GM19193 (cell line): ENCODE data around the gene NFIB.

ENCODE experiments used
- POLR2A ChIP-seq: IDR thresholded peaks from 4 replicates; pipeline ENCODE4 v1.6.1; 2011; ENCODE audit not compliant: insufficient read depth, insufficient read length; ENCODE audit errors: extremely low read depth

Gene NFIB

DNA sequence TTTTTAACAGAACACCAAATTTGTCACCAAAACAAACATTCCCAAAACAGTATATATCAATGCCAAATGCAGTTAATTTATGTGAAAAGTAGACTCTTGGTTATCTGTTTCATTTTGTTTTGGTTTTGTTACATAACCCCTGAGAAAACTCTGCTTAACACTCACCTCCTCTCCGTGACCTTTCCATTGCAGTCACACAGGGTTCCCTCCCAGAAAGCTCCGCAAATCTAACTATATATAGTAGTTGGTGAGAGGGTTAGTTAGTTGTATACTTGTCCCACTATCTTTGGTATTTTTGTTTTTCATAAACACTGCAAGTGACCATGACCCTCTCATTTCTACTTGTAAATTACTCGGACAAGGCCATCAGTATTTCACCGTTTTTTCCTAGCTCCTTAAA lies 25.5 kb downstream of the NFIB start:
- TF ChIP-seq POLR2A = no peak

DNA sequence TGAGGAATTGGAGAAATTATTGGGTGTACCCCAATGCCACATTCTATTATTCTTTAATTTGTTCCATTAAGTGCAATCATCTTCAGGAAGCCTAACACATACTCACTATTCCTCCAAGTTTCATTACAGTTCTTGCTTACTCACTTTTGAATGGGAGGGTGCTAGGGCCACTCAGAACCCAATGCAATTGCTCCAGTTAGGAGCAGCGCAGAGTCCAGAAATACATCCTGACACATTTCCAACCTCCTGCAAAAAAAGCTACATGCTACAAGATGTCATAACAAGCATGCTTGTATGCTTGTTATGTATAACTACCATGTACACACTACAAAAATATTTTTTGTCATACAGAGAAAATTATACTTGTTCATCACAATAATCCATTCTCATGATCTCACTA lies 27.8 kb downstream of the NFIB start:
- TF ChIP-seq POLR2A = no peak

DNA sequence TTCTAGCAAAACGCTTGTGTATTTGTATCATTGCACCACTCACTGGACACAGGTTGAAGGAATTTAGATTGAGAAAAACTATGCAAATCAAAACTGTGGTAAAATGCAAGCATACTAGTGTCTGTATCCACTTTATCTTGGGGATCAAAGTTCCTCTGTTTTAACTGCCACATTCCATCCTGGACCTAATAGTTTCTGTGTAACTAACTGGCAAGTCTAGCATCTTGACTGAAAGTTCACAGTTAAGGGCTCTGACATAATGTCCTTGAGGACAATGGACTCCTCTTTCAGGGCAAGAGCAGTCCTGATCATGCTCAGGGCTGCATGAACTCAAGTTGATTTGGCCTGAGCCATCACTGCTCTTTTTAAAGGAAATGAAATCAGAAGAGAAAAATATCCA lies 30.7 kb downstream of the NFIB start:
- TF ChIP-seq POLR2A = no peak

DNA sequence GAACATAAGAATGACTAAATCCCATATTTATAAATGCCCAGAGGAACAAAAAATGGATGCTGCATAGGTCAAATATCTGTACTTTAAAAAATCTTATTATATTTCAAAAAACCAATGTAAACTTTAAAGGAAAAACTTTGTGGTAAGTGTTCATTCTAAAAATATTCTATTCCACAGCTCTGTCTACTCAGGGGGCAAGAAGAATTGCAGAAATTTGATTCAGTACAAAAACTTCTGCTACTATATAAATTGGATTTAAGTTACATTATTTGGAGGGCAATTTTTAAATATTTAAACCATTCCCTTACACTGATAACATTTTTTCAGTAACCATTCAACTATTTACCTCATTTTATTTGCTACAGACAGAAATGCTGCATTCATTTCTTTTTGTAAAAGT lies 32.1 kb downstream of the NFIB start:
- no peak for TF ChIP-seq POLR2A

DNA sequence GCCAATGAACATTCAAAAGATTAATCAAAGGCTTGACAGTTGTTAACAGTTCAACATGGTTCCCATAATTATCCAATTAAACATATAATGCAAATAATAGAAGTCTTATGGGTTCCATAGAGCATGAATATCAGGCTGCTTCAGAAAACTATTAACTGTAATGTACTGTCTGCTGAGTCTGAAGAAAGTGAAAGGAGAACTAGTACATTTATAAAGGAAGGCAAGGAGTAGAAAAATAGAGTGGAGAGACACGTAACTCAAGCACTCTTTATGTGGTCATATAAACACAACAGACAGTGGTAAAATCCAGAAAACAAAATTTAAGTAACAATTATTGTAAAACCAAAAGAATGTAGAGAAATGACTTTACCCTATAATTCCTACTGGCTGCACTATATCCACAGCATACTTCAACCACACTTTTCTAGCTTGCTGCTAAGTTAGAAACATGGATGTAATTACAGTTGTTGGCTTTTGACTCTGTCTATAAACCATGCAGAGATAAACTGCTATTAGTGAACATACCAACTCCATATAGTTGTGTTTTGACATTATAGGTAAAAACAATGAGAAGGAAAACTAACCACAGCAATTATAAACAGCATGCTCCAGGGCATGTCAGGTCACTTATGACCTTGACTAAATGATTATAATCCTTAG lies 32.7 kb downstream of the NFIB start:
- TF ChIP-seq POLR2A = no peak

DNA sequence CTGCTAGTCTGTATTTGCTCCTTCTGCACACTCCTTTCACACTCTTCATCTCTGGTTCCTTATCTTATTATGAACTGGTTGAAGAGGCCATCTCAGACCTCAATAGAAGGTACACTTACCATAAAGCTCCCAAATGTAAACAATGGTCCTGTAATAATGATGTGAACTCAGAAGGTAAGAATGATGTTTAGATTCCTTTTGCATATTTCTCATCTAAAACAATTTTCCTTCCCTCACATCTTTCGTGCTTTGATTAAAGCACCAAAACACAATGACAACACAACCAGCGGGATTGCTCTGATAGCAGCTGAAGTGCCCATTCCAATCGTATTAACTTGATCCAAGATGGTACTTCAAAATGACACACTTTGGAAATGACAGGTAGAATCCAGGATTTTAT lies 34.3 kb downstream of the NFIB start:
- no peak for TF ChIP-seq POLR2A

DNA sequence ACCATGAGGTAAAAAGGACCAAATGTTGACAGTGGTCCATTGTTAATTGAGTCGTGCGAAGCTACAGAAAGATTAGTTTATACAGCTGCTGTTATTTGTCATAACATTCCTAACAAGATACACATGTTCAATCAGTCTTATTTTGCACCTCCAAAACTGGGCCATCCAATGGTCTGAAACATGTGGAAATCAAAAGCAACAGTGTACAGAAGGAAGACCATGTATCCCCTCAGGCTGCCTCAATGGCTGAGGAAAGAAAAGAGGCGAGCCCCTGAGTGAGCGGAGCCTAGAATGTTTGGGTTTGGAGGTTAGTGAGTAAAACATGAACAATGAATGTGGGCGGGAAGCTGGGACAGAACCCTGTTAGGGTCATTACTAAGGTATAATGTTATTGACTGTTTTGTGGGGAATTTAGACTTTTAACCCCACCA lies 35.6 kb downstream of the NFIB start:
- no peak for TF ChIP-seq POLR2A

DNA sequence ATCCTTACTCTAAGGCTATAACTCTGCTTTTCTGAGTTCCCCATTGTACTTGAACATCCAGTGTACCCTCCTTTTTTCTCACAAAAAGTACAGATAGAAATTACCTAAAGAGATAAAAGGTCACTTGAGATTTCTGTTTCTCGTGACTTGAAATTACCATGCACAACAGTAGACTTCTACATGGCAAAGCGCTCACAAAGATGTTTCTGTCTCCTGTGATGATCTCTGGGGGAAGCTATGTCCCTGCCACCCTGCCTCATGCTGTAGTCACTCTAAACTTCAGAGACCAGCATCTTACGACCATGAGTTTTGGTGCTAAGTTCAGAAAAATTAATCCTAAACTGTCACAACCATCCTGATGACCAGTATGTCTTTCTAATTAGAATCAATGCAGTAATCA lies 36.2 kb downstream of the NFIB start:
- TF ChIP-seq POLR2A = no peak

DNA sequence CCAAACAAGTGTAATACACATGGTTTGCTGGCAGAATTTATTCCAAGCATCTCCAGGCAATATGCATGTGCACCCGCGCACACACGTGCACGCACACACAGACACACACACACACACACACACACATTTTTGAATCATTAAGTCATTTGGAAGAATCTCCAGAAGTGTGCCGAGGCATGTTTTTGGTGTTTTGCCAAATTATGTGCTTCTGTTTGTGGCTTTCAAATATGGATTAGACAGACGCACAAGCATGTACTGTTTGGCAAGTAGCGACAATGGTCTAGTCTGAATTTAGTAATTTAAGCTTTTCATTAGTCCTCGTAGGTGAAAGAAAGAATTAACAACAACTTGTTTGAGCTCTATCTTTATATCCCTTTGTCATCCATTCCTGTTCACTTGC lies 36.7 kb downstream of the NFIB start:
- TF ChIP-seq POLR2A = no peak

DNA sequence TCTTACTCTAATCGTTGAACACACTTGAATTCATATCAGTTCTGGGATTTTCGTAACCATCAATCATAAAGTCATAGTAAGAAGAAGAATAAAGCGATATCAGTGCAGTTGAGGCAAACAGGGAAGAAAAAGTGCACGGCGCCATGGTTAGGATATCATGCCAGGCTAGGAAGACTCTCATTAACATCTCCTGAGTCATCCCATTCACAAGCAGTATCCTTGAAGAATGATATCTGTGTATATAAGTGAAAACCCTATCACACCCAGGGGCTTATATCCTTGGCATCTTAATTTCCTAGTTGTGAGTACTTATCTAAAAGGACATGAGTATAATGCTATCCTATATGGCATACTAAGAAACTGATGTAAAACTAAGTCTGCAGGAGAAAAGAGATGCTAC lies 38.6 kb downstream of the NFIB start:
- TF ChIP-seq POLR2A = no peak

DNA sequence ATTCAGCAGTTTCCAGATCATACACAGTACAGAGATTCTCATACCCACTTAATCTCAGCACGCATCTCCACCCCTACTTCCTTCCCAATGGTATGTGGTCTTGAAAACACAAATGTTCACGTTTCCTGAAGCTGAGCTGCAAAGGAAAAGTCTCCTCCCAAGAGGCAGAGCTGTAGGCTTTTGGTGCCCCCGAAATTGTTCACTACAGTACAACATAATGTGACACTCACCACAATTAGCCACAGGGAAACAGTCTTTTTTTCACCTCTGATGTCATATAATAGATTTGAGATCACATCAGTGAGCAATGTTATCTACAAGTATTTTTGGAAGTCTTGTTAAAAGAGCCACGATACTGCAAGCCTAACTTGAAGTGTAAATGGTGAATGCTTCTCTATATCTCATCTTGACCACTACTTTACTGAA lies 40.2 kb downstream of the NFIB start:
- no peak for TF ChIP-seq POLR2A

DNA sequence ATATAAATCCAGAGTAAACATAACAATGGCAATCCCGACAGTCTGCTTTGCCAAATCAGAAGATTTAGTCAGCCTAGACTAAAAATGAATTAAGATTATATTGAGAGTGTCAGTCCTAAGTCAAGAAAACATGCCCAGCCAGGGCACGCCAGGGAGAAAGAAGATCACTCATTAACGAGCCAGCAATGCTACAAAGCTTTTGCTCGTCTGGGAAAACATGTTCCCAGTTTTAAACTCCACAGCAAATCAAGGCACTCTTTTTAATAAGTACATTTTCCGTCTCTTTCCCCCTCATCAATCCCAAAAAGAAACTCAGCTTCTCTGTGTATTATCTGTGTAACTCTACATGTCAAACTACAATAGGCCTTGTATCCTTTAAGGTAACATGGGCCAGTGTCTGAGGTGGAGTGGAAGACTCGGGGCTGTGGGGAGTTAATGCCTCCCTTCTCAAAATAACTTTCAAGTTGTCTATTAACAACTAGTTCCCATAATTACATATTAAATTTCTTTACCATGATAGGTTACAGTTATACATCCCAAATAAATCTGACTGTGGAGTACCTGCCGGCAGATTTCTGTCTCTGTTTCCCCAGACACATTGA lies 40.9 kb downstream of the NFIB start:
- no peak for TF ChIP-seq POLR2A

DNA sequence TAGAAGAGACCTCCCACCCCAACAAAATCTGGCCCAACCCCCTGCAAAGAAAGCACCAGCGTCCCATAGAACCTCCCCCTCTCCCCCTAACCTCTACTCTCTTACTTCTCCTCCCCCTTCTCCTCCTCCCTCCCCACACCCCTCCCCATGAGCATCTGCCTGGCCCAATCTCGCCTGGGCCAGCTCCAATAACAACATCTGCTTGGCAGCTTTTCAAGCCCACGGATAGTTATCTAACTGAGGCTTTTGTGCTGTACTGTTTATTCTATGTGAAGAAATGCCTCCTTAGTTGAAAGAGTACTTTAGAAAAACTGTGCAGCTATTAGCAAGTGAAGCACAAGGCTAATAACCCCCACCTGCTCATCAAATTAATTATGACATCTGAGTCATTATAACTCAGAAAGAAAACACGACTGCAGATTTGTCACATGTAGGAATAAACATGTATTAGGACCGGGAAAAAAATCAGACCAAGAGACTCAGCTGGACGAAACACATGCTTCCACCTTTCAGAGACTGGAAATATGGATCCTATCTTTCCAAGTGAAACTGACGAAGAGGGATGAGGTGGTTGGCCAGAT lies 42.8 kb downstream of the NFIB start:
- TF ChIP-seq POLR2A = no peak

DNA sequence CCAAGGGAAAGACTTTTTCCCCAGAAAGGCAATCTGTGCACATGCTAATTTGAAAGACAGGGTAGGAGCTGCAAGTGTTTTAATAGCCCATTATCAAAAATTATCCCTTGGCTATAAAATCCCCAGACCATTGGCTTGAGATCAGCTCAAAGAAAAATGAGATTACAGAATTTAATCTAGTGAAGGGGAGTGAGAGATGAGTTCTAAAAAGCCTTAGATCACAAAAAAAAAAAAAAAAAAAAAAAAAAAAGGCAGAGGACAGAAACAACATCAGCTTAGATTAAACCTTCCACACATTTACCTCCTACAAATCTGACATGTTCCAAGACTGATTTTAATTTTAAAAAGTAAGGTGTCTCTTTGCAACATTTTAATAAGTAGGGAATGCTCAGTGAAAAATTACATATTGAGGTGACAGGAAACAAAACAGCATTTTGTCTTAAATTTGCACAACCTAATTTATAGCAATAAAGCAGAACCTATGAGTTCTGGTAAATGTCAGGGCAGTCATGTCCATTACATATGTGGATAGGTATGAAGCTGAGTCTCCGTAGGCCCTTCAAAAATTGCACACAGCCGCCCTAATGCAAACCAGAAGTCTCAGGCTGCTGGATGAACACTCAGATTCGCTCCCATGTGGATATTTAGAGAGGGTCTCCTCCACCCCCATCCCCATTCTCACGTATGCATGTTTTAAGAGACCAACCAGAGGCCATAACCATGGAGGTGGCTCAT lies 43.4 kb downstream of the NFIB start:
- no peak for TF ChIP-seq POLR2A

DNA sequence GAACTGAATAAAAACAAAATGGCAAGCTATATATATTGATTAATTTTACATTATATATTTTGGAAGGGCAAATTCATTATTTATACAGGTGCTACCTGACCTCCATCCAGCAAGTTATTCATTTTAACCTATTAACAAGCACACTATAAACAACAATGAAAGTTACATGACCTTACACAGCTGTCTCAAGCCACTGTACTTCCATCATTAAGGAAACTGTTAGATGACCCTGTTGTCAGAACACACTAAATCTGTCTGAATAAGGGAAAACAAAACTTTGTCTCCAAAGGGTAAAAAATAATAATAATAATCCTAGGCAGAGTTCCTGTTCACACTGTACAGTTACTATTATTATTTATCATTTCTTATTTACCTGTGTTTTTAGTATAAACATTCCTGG lies 44.0 kb downstream of the NFIB start:
- no peak for TF ChIP-seq POLR2A
